ENCODE measurements around the gene DCUN1D4.

Gene DCUN1D4

GRCh38 chr4:51894059-51894645 lies 51.2 kb downstream of the DCUN1D4 start:
- WGBS, 2 experiments (ENCODE audit: insufficient coverage in 2 of 2): 100% methylated on average over 1 of the region's 1 CpG; no CpG with 5 or more reads in 1 of the 2 experiments
- peaks cover 54% of the 10 kb centered on the region for H3K36me3 ChIP-seq (ENCODE audit: control insufficient read depth, insufficient read depth, low read length)
- H3K4me3 ChIP-seq (ENCODE audit: extremely low read depth, insufficient read depth, low read length, poor library complexity, severe bottlenecking): no peak overlapping the region
- peaks cover 4% of the 10 kb centered on the region for H3K4me1 ChIP-seq (ENCODE audit: control insufficient read depth, insufficient read depth, low read length, poor library complexity, severe bottlenecking)
- no peak overlapping the region for H3K27ac ChIP-seq (ENCODE audit: low read depth, low read length, severe bottlenecking)
- H3K9me3 ChIP-seq (ENCODE audit: control insufficient read depth, low read length): no peaks in the 10 kb centered on the region

- WGBS, 2 experiments (ENCODE audit: insufficient coverage in 2 of 2): 89 to 100% methylated on average over 1 to 2 of the region's 3 CpGs
- no peak overlapping the region for H3K27ac ChIP-seq (ENCODE audit: low read depth, low read length, severe bottlenecking)
- peaks cover 53% of the 10 kb centered on the region for H3K36me3 ChIP-seq (ENCODE audit: control insufficient read depth, insufficient read depth, low read length)
- H3K4me1 ChIP-seq (ENCODE audit: control insufficient read depth, insufficient read depth, low read length, poor library complexity, severe bottlenecking): peaks cover 4% of the 10 kb centered on the region
- no peak overlapping the region for H3K4me3 ChIP-seq (ENCODE audit: extremely low read depth, insufficient read depth, low read length, poor library complexity, severe bottlenecking)
- H3K9me3 ChIP-seq (ENCODE audit: control insufficient read depth, low read length): no peaks in the 10 kb centered on the region
Measured at GRCh38 chr4:51895158-51895557, 52.2 kb downstream of the DCUN1D4 start.

- peaks cover 53% of the 10 kb centered on the region for H3K36me3 ChIP-seq (ENCODE audit: control insufficient read depth, insufficient read depth, low read length)
- no peak overlapping the region for H3K4me3 ChIP-seq (ENCODE audit: extremely low read depth, insufficient read depth, low read length, poor library complexity, severe bottlenecking)
- H3K27ac ChIP-seq (ENCODE audit: low read depth, low read length, severe bottlenecking): peak overlapping the region; percentile 30
- H3K4me1 ChIP-seq (ENCODE audit: control insufficient read depth, insufficient read depth, low read length, poor library complexity, severe bottlenecking): peaks cover 4% of the 10 kb centered on the region
- H3K9me3 ChIP-seq (ENCODE audit: control insufficient read depth, low read length): no peaks in the 10 kb centered on the region
- whole genome bisulfite sequencing, 2 experiments (ENCODE audit: insufficient coverage in 2 of 2): 0% methylated on average over 1 of the region's 2 CpGs; no CpG with 5 or more reads in 1 of the 2 experiments
Measured at GRCh38 chr4:51895816-51896408, 53.0 kb downstream of the DCUN1D4 start.

- Histone ChIP-seq H3K4me1 (ENCODE audit: control insufficient read depth, insufficient read depth, low read length, poor library complexity, severe bottlenecking) (no peaks in the 10 kb centered on the region), H3K4me3 (ENCODE audit: extremely low read depth, insufficient read depth, low read length, poor library complexity, severe bottlenecking) (no peak overlapping the region), H3K27ac (ENCODE audit: low read depth, low read length, severe bottlenecking) (no peak overlapping the region), H3K36me3 (ENCODE audit: control insufficient read depth, insufficient read depth, low read length) (peaks cover 60% of the 10 kb centered on the region), H3K9me3 (ENCODE audit: control insufficient read depth, low read length) (no peaks in the 10 kb centered on the region)
- WGBS, 2 experiments (ENCODE audit: insufficient coverage in 2 of 2): 89 to 98% methylated on average over 5 of the region's 5 CpGs
Measured at GRCh38 chr4:51901363-51901762, 58.4 kb downstream of the DCUN1D4 start.

GRCh38 chr4:51906167-51906958 lies 63.4 kb downstream of the DCUN1D4 start:
- no peak overlapping the region for H3K4me3 ChIP-seq (ENCODE audit: extremely low read depth, insufficient read depth, low read length, poor library complexity, severe bottlenecking)
- 88 to 93% methylated on average over 3 of the region's 7 CpGs for WGBS, 2 experiments (ENCODE audit: insufficient coverage in 2 of 2)
- no peaks in the 10 kb centered on the region for H3K9me3 ChIP-seq (ENCODE audit: control insufficient read depth, low read length)
- no peaks in the 10 kb centered on the region for H3K4me1 ChIP-seq (ENCODE audit: control insufficient read depth, insufficient read depth, low read length, poor library complexity, severe bottlenecking)
- peaks cover 56% of the 10 kb centered on the region for H3K36me3 ChIP-seq (ENCODE audit: control insufficient read depth, insufficient read depth, low read length)
- H3K27ac ChIP-seq (ENCODE audit: low read depth, low read length, severe bottlenecking): no peak overlapping the region

- no peaks in the 10 kb centered on the region for H3K9me3 ChIP-seq (ENCODE audit: control insufficient read depth, low read length)
- no peak overlapping the region for H3K27ac ChIP-seq (ENCODE audit: low read depth, low read length, severe bottlenecking)
- no peak overlapping the region for H3K4me3 ChIP-seq (ENCODE audit: extremely low read depth, insufficient read depth, low read length, poor library complexity, severe bottlenecking)
- no CpG with 5 or more reads among the region's 3 CpGs for WGBS, 2 experiments (ENCODE audit: insufficient coverage in 2 of 2)
- H3K36me3 ChIP-seq (ENCODE audit: control insufficient read depth, insufficient read depth, low read length): peaks cover 52% of the 10 kb centered on the region
- no peaks in the 10 kb centered on the region for H3K4me1 ChIP-seq (ENCODE audit: control insufficient read depth, insufficient read depth, low read length, poor library complexity, severe bottlenecking)
Measured at GRCh38 chr4:51907006-51907669, 64.2 kb downstream of the DCUN1D4 start.

- 96 to 97% methylated on average over 4 to 7 of the region's 7 CpGs for WGBS, 2 experiments (ENCODE audit: insufficient coverage in 2 of 2)
- Histone ChIP-seq H3K9me3 (ENCODE audit: control insufficient read depth, low read length) (no peaks in the 10 kb centered on the region), H3K4me1 (ENCODE audit: control insufficient read depth, insufficient read depth, low read length, poor library complexity, severe bottlenecking) (no peaks in the 10 kb centered on the region), H3K4me3 (ENCODE audit: extremely low read depth, insufficient read depth, low read length, poor library complexity, severe bottlenecking) (no peak overlapping the region), H3K27ac (ENCODE audit: low read depth, low read length, severe bottlenecking) (no peak overlapping the region), H3K36me3 (ENCODE audit: control insufficient read depth, insufficient read depth, low read length) (peaks cover 63% of the 10 kb centered on the region)
Measured at GRCh38 chr4:51909236-51909703, 66.3 kb downstream of the DCUN1D4 start.

- H3K4me1 ChIP-seq (ENCODE audit: control insufficient read depth, insufficient read depth, low read length, poor library complexity, severe bottlenecking): no peaks in the 10 kb centered on the region
- H3K27ac ChIP-seq (ENCODE audit: low read depth, low read length, severe bottlenecking): no peak overlapping the region
- no peaks in the 10 kb centered on the region for H3K9me3 ChIP-seq (ENCODE audit: control insufficient read depth, low read length)
- WGBS, 2 experiments (ENCODE audit: insufficient coverage in 2 of 2): 95 to 96% methylated on average over 3 to 6 of the region's 6 CpGs
- H3K4me3 ChIP-seq (ENCODE audit: extremely low read depth, insufficient read depth, low read length, poor library complexity, severe bottlenecking): no peak overlapping the region
- H3K36me3 ChIP-seq (ENCODE audit: control insufficient read depth, insufficient read depth, low read length): peaks cover 26% of the 10 kb centered on the region
Measured at GRCh38 chr4:51918251-51918650, 75.3 kb downstream of the DCUN1D4 start.

- no peaks in the 10 kb centered on the region for H3K4me1 ChIP-seq (ENCODE audit: control insufficient read depth, insufficient read depth, low read length, poor library complexity, severe bottlenecking)
- H3K36me3 ChIP-seq (ENCODE audit: control insufficient read depth, insufficient read depth, low read length): no peaks in the 10 kb centered on the region
- H3K9me3 ChIP-seq (ENCODE audit: control insufficient read depth, low read length): no peaks in the 10 kb centered on the region
- H3K27ac ChIP-seq (ENCODE audit: low read depth, low read length, severe bottlenecking): no peak overlapping the region
- no peak overlapping the region for H3K4me3 ChIP-seq (ENCODE audit: extremely low read depth, insufficient read depth, low read length, poor library complexity, severe bottlenecking)
- WGBS, 2 experiments (ENCODE audit: insufficient coverage in 2 of 2): 92 to 100% methylated on average over 1 to 2 of the region's 2 CpGs
Measured at GRCh38 chr4:51923343-51923742, 80.4 kb downstream of the DCUN1D4 start.

GRCh38 chr4:51925307-51925706 lies 82.4 kb downstream of the DCUN1D4 start:
- Histone ChIP-seq H3K36me3 (ENCODE audit: control insufficient read depth, insufficient read depth, low read length) (no peaks in the 10 kb centered on the region), H3K27ac (ENCODE audit: low read depth, low read length, severe bottlenecking) (no peak overlapping the region), H3K4me1 (ENCODE audit: control insufficient read depth, insufficient read depth, low read length, poor library complexity, severe bottlenecking) (no peaks in the 10 kb centered on the region), H3K9me3 (ENCODE audit: control insufficient read depth, low read length) (no peaks in the 10 kb centered on the region), H3K4me3 (ENCODE audit: extremely low read depth, insufficient read depth, low read length, poor library complexity, severe bottlenecking) (no peak overlapping the region)

Measured in mesodermal cell (in vitro differentiated cells).